ENCODE measurements around the gene TBX4.
"Not testable (repeated sequence)": the region's sequence is repeated elsewhere in the genome, so short reads cannot be mapped to it uniquely, and the experiment has no call there.

TBX4 gene

DNA sequence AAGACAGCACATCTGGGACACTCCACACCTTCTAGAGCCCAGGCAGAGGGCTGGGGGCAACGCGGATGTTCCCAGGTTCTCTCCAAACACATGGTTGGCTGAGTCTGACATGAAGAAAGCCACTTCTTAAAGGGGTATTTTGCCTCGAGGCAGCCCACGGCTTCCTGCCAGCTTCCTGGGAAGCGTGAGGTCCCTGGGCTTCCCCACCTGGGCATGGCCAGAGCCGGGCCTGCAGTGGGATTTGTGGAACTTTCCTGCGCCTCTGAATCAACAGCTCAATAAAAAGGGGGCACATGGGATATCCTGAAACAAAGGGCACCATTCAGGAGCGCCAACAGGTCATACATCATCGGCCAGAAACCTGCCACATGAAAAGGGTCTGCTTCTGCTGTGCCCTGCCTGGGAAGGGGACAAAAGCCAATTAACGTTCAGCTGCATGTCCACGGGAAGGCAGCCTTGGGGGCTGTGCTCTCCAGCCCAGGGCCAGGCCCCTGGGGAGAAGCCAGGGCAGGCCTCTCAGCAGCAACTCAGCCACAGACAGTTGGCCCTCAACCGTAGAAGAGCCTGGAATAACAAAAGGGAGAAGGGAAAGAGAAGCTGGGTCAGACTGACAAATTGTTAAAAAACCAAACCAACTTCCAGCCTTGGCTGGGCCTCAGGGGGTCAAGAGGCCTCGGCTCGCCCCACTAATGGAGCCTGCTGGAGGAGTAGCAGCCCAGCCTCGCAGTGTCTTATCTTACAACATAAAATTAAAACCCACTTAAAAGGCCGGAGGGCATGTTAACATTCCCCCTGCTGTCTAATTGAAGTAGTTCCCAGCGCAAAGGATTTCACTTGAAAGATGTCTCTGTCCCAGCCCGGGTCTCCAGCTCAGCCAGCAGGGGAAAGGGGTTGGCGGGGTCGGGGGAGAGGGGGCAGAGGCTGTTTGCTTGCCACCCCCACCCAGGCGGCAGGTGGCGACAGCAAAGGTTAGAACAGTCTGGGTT lies 34.2 kb downstream of the TBX4 start:
- no peak for DNase-seq

DNA sequence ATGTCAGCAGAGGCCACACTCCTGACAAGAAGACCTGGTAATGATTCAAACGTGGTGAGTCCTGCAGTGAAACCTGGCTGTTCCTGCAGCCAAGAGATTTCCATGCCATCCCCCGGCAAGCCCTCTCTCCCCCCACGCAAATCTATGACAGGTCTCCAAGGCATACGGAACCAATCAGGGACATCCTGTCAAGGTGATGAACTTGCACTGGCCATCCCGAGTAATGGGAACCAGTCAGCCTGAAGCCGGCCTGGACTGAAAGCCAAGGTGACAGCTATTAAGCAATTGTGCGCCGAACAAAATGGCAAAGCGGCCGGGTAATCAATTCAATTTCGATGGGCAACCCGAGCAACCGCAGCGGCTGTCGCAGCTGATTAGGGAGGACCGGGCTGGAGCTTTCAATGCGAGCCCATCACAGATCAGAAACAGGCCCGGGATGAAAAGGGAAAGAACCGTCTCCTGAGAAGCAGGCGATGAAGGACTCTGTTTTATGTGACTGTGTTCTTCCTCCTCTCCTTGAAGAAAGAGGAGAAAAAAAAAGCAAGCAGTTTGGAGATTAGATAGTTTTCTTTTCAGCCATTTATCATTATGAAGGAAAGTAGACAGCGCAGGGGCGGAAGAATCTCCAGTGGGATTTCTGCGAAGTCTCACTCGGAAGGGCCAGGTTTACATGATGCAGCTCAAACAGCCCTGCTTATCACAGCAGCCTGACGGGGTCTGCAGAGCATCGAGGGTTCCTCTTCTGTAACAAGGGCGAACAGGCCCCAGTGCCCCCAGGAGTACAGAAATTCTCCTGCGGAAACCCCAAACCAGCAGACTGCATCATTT lies 35.2 kb downstream of the TBX4 start:
- DNase-seq: no peak

DNA sequence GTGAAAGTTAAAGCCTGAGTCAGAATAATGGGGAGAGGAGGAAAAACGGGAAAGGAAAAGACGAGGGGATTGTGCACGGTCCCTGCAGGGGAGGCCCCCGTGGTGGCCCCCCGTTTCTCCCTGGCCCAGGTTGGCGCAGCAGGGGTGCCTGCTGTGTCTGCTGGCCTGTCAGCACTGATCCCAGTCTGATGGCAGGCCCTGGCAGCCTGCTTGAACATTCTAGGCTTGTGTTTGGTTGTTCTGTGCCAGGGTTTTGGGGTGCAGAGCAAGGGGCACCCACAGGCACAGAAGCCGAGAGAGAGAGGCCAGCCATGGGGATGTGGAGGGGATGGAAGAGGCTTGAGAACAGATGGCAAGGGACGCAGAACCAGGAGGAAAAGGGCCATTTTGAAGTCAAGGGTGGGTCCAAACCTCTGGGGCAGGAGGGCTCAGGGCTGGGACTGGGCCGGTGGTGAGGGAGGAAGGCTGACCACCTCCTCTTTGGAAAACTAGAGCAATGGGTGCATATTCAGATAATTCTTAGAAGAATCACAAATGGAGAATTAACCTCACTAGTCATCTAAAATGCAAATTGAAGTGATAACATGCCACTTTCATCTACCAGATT lies 35.9 kb downstream of the TBX4 start:
- no peak for DNase-seq

DNA sequence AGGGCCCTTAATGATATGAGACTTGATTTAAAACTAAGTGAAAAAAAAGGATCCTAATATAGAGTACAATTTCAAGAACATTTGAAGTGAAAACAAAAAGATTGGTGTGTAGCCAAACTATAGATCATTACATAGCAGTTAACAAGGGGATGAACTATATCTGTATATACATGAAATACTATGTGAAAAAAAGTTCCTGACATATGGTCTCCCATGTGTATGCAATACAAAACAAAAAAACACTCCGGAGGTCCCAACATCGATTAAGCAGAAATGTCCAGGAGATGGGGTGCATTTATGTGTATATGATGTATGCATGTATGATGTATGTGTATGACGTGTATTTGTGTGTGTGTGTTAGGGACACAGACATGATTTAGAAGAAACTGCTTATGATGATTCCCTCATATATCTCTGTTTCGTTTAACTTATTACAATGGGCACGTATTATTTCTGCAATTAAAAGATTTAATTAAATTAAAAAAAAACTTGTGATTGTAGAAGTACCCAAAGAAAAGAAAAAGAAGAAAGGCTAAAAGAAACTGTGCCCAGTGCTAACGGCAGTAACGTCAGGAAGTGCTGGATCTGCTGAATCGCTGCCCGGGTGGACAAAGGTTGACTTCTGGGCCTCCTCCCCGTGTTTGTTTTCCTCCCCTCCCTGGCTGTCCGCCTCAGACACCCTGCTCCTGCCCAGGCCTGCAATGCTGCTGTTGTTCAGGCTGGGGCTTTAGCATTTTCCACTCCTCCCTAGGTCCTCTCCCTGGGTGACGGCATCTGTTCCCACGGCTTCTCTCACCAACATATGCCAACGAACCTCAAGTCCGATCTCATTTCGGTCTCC lies 36.9 kb downstream of the TBX4 start:
- DNase-seq: no peak

DNA sequence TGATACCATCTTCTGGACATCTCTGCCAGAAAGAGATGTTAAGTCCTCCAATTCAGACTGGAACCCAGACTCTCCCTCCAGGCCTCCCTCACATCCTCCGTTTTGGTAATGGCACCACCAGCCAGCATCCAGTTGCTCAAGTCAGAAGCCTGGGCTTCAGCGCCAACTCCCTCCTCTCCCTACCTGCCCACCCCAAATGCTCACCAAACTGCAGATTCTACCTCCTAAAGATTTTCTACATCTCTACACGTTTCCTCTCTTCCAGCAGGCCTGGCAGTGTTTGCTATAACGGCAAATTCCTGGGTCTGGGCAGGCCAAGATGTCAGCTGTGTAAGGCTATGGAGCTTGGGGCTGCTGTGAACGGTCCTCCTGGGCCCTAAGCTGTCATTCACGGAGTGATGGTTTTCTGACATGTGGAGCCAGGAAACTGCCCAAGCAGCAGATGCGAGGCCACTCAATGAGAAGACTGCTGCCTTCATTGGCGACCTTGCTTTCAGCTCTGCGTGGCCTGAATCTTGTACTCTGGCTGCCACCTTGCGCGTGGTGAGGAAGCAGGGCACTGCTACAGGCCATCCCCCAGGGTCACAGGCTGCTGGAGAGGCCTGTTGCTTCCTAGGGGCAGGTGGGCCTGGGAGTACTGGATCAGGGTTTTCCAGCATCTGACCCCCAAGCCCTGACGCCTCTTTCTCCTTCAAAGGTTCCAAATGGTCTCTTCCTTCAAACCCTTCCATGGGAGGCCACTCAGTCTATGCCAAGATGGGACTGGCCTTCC lies 37.7 kb downstream of the TBX4 start:
- DNase-seq: no peak

DNA sequence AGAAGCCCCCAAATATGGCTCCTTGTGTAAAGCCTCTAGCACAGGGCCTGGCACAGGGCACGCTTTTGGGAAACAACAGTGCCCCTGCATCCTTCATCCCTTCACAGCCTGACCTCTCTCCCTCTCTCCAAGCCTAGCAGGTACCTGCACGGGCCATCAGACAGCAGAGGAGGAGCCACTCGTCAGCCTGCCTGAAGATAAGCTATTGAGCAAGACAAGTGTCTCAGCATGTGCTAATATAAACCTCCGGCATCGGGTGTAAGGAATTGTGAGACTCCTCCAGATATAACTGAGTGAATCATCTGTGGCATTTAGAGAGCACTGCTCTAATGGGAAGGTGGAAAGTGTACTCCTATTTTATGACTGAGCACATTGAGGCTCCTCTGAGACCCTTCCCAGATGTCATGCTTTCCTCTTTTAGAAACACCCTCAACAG lies 38.3 kb downstream of the TBX4 start:
- no peak for DNase-seq

DNA sequence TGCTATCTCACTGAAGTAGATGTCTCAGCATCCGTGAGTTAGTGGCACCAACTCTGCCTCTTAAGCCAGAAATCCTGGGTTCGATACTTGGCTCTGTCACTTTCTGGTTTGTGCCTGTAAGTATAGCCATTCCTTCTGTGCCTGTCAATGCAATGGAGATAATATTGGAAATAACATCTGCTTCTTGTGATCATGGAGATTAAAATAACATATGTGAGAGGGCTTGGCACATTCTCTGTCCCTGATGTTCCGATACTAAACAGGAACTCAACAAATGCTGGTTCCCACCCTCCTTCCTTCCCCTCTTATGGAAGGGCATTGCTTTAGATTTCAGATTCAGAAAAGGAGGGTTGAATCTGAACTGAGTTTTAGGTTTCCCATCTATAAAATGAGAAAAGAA lies 39.8 kb downstream of the TBX4 start:
- DNase-seq: no peak

DNA sequence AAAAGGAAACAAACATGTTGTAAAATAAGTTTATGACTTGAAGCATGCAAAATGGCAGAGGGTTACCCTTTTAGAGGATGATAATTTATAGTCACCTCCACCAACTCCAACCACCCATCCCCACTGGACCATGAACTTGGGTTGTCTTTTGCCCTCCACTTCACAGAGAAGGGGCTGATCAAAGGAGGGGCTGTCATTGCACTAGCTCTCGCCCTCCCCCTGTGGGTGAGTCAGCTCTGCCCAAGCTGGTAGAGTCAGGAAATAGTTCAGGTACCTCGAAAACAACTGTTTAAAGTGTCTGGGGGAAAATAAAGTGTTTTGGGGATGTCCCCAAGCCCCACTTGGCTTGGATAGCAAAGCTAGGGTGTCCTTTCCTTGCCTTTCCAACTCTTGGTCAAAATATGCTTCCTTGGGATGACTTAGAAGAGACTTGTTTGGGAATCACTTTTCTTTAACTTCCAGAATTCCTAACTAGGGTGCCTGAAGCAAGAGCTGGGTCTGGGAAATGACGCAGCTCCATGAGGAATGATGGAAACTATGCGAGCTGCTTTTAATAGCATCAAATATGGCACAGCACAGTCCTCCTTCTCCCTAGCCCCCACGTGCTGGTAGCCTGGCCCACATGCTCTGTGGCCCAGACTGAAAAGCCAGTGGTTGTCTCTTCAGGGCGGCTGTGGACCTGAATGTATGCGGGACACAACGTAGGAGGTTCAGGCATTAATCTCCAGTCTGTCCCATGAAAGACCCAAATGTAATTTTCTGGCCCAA lies 40.7 kb downstream of the TBX4 start:
- no peak for DNase-seq

DNA sequence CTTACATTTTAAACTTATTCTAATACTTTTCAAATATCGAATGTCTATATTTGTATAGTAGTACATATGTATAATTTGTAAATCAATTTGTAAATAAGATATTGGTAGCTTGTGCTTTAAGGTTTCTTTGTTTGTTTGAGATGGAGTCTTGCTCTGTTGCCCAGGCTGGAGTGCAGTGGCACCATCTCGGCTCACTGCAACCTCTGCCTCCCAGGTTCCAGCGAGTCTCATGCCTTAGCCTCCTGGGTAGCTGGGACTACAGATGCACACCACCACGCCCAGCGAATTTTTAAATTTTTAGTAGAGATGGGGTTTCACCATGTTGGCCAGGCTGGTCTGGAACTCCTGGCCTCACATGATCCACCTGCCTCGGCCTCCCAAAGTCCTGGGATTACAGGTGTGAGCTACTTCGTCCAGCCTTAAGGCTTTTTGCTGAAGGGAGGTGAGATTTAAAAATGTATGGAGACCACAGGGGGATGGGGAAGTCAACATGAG lies 41.7 kb downstream of the TBX4 start:
- DNase-seq: not testable (repeated sequence)

DNA sequence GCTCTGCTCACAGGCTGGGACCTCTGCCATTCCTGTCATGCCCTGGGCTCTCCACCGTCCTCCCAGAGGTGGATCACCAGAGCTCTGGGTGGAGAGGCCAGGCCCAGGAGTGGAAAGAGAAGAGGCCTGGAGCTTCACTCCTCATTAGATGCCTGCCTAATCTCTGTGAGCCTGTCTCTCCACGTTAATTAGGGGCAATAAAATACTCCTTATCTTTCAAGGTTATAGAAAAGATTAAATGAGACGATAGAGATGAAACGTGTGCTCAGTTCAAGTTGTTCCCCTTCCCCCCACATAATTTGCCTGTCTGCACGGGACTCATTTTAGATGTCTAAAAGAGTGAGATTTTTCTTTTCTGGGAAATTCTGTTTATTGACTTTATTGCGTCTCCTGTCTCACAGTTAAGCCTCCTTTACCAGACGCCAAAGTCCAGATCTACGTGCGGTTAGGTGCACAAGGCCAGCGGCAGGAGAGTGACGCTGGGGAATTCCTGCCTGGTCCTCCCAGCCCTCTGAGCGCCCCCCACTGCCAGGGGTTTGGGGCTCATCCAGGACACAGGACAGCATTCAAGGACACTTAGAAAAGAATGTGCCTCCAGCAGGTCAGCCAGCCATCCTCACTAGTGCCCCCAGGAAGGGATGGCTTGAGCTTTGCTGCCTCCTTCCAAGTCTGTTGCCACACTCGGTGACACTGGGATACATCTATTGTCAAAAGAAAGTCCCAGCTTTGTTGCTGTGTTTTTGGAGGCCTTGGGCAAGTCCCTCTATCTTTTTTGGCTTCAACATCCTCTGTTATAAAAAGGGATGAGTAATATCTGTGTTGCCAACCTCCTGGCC lies 42.3 kb downstream of the TBX4 start:
- no peak for DNase-seq

DNA sequence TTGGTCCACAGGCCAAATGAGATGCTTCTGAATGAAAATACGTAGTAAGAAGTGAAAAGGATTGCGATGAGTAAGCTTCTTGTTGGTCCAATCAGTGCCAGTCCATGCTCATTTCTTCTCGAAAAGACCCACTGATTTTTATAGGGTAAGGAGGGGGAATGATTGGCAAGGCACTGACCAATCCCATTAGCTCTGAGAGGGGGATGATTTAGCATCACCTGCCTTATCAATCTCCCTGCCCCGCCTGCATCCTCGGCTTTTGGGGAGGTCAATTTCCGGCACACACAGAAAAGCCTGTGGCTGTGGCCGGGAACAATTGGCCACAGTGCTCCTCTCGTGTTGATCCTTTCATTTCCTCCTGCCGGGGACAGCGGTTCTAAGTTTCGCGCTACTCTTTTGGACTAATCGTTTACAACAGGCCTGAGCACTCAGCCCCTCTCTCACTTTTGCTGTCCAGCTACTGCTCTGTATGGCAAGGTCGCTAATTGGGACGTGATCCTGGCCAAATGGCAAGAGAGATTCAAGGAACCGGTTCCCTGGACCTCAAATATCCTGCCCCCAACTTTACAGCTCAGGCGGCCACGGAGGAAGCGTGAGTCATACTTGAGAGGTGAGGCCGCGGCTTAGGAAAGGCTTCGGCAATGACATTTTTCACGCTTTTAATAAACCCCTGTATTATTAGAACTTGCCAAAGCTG lies 43.1 kb downstream of the TBX4 start:
- DNase-seq: no peak

DNA sequence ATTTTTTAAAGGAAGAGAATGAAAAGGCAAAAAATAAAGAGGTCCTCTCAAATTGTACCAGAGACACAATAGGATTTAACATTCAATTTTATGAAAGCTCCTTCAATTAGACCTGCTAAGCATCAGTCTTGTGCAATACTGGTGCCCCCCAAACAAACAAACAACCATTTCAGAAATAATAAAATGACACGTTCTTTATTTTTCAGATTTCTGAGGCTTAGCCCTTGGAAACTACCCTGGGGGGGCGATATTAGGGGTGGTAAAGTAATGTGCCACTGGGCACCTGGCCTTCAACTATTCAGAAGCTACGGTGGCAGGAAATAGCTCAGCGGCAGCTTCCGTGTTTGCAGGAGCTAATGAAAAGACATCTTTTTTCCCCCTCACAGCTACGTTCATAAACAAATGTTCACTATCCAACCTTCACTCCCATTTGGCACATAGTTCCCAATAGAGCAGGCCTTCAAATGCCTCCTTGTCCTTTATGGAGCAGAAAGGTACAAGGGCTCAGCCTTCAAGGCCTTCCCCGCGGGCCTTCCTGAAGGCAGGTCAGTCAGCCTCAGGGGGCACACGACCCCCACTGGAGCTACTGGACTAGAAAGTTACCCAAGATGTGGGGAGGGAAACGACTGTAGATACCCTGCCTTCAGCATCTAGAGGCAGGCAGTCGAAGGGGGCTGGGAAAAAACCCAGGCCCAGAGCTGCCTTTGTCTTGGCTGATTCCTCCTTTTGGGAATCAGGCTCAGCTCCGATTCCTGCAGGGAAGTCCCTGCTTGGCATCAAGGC lies 44.1 kb downstream of the TBX4 start:
- no peak for DNase-seq

DNA sequence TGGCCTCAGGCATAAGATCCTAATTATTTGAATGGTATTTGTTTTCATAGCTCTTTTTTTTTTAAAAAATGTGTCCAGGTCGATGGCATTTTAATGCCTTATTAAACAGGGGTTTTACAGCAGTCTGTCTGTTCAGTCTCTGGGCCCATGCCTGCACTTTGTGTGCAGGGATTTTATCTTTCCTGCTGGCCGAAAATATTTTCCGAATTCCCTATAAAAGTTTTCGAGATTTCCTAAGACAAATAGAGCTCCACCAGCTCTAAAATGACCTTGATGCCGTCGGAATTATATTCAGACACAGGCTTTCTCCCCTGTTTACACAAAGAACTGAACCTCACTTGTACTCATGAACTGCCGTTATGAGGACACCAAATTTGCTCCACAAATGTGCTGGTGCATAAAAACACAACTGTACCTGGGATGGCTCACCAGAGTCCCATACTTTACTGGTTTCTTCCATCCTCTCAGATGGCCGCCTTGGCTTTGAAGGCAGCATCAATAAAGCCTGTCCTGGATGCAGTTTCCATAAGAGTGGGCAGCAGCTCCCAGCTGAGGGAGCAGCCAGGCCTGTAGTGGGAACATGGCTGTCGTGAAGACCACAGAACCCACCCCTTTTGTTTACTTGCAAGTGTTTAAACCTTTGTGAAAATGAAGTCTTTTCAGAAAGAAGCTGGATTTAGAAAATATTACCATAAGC lies 44.9 kb downstream of the TBX4 start:
- no peak for DNase-seq

DNA sequence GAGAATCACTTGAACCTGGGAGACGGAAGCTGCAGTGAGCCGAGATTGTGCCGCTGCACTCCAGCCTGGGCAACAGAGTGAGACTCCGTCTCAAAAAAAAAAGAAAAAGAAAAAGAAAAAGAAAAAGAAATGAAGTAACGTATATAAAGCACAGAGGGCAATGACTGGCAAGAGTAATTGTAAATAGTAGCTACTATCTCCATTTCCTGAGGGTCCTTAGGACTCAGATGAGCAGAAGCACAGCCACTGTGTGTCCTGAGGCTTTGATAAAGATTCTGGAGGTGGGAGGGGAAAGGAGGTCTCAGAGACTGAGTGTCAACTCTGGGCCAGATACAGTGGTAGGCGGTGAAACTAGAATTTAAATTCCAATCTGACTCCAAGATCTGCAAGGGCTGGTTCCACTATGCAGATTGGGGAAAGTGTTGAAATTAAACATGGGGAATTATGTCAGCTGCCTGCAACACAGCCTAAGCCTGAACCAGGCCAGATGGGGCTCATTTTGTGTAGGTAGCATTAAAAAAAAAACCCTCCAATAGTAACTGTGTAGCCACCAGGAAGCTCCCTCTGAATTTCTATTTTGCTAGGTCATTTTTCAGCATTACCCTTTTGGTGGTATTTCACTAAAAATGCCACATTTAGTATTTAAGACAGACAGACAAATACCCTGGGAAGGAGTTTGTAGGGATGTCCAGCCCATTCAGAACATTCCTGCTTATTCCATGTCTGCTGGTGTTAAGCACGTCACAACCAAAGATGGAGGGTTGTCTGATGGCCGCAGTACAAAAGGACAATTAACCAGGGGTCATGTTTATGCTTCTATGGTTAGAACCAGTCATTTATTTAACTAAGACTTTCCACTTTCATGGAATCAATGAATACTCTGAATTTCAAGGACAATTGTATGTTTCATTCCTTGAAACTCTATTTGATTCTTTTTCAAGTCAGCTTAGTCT lies 46.1 kb downstream of the TBX4 start:
- DNase-seq: no peak

DNA sequence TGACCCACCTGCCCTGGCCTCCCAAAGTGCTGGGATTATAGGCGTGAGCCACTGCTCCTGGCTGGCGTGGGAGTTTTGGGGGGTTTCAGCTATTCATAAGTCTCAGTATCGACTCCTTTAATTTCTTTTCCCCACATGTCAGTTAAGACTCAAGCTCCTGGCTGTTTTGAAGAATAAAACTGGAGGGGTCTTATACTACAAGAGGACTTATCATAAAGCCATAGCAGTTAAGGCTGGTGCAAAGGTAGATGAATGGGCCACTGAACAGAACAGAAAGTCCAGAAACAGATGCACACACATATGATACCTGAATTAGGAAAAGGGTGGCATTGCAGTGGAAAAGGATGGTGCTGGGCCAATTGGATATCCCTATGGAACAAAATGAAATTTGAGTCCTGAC lies 47.4 kb downstream of the TBX4 start:
- no peak for DNase-seq

DNA sequence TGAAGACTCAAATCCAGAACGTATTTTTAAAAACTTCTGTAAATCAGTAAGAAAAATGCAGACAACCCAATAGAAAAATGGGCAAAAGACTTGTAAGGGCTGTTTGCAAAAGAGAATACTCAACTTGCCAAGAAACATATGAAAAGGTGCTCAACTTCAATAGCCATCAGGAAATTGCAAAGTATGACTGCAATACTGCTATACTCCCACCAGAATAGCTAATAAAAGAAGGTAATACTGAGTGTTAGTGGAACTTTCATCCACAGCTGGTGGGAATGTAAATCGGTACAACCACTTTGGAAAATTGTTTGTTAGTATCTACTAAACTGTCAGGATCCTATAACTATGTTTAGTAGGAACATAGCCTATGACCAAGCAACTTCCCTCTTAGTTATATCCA lies 48.1 kb downstream of the TBX4 start:
- no peak for DNase-seq

All from inflammatory macrophage treated with lipopolysaccharide for 4 hours (primary cell).